IMR-90 (cell line): ENCODE results near the gene MAP3K7CL. TPM values are rescaled to one million over a fixed set of nuclear protein-coding genes. Genes with fewer than 3 reads are reported as not detected.

ENCODE experiments used
- ATAC-seq: fragments of 200-7000 bp; cut with Tn5 transposase; 2 replicates; pipeline ENCODE4 v1.9.1; 2020; ENCODE audit warnings: low read depth, mild to moderate bottlenecking, moderate library complexity
- BruUV-seq: library from RNA; stranded (reverse); fragments of 400-500 nt; replicated peaks from 2 replicates; lab custom pipeline; 2021; lab: Mats Ljungman, UMichigan
- CTCF ChIA-PET: fragments of 300-600 bp; formaldehyde crosslinking; extraction: SDS; loops from one replicate; lab custom pipeline; 2021; ENCODE audit warnings: antibody characterized with exemption; lab: Yijun Ruan, JAX
- POLR2A ChIA-PET: fragments of 300-600 bp; sonication (Branson Sonifier 250); formaldehyde crosslinking; loops from one replicate; lab custom pipeline; 2022; ENCODE audit warnings: antibody characterized with exemption; ENCODE audit not compliant: unreplicated experiment; lab: Charles Lee
- DNase-seq: peaks from one replicate; pipeline ENCODE4 v3.0.0; 2013
- H2AFZ ChIP-seq: replicated peaks from 2 replicates; pipeline ENCODE3; 2013; ENCODE audit warnings: low read length, mild to moderate bottlenecking; ENCODE audit not compliant: poor library complexity
- H2AK5ac ChIP-seq: 2 replicates; pipeline ENCODE4 v1.6.1; 2013; ENCODE audit warnings: low read depth, low read length, inconsistent platforms
- H2AK9ac ChIP-seq: replicated peaks from 2 replicates; pipeline ENCODE3; 2013; ENCODE audit warnings: mild to moderate bottlenecking, low read depth, low read length, moderate library complexity; ENCODE audit not compliant: poor library complexity
- H2BK120ac ChIP-seq: 2 replicates; pipeline ENCODE4 v1.6.1; 2013; ENCODE audit warnings: low read depth, low read length, inconsistent platforms
- H2BK15ac ChIP-seq: 3 replicates; pipeline ENCODE4 v1.6.1; 2013; ENCODE audit warnings: low read depth, low read length, inconsistent platforms
- H2BK20ac ChIP-seq: 2 replicates; pipeline ENCODE4 v1.6.1; 2013; ENCODE audit warnings: low read depth, mild to moderate bottlenecking, inconsistent platforms, low read length, moderate library complexity
- H2BK5ac ChIP-seq: 2 replicates; pipeline ENCODE4 v1.6.1; 2013; ENCODE audit warnings: mild to moderate bottlenecking, low read depth, low read length, inconsistent platforms; ENCODE audit not compliant: poor library complexity, severe bottlenecking
- H3K14ac ChIP-seq: replicated peaks from 2 replicates; pipeline ENCODE4 v1.6.1; 2013; ENCODE audit warnings: low read depth, low read length, inconsistent platforms
- H3K18ac ChIP-seq: 2 replicates; pipeline ENCODE4 v1.6.1; 2013; ENCODE audit warnings: low read depth, low read length, control low read depth
- H3K23ac ChIP-seq: 2 replicates; pipeline ENCODE4 v1.6.1; 2013; ENCODE audit warnings: low read depth, low read length, inconsistent platforms
- H3K27ac ChIP-seq: 2 replicates; pipeline ENCODE4 v1.5.1; 2013; ENCODE audit warnings: mild to moderate bottlenecking, control low read depth, low read length; ENCODE audit not compliant: insufficient read depth
- H3K27me3 ChIP-seq: 2 replicates; pipeline ENCODE4 v1.6.1; 2013; ENCODE audit warnings: low read length; ENCODE audit not compliant: control insufficient read depth, insufficient read depth
- H3K36me3 ChIP-seq: 2 replicates; pipeline ENCODE4 v1.6.1; 2013; ENCODE audit warnings: low read length, mixed read lengths; ENCODE audit not compliant: control insufficient read depth, insufficient read depth
- H3K4ac ChIP-seq: 2 replicates; pipeline ENCODE4 v1.6.1; 2013; ENCODE audit warnings: low read depth, low read length, inconsistent platforms
- H3K4me1 ChIP-seq: 2 replicates; pipeline ENCODE4 v1.6.1; 2013; ENCODE audit warnings: low read length, mixed read lengths; ENCODE audit not compliant: control insufficient read depth, insufficient read depth
- H3K4me2 ChIP-seq: 2 replicates; pipeline ENCODE4 v1.6.1; 2013; ENCODE audit warnings: low read depth, mild to moderate bottlenecking, control low read depth, low read length, moderate library complexity
- H3K4me3 ChIP-seq: 2 replicates; pipeline ENCODE4 v1.5.1; 2013; ENCODE audit warnings: low read depth, mild to moderate bottlenecking, control low read depth, low read length, moderate library complexity; ENCODE audit not compliant: insufficient read depth
- H3K56ac ChIP-seq: 2 replicates; pipeline ENCODE4 v1.6.1; 2013; ENCODE audit warnings: low read length, inconsistent platforms; ENCODE audit not compliant: insufficient read depth; ENCODE audit errors: extremely low read depth
- H3K79me1 ChIP-seq, 2 experiments: 2 replicates each; pipeline ENCODE4 v1.6.1; 2013; ENCODE audit warnings: low read length in 2 of 2, inconsistent platforms in 1 of 2, low read depth in 1 of 2
- H3K9ac ChIP-seq: 2 replicates; pipeline ENCODE4 v1.6.1; 2013; ENCODE audit warnings: low read depth, low read length, control low read depth
- H3K9me1 ChIP-seq: 2 replicates; pipeline ENCODE4 v1.6.1; 2013; ENCODE audit warnings: low read length, inconsistent platforms; ENCODE audit not compliant: insufficient read depth
- H3K9me3 ChIP-seq: 2 replicates; pipeline ENCODE4 v1.6.1; 2013; ENCODE audit warnings: low read length; ENCODE audit not compliant: control insufficient read depth, insufficient read depth
- H4K20me1 ChIP-seq: 2 replicates; pipeline ENCODE4 v1.6.1; 2013; ENCODE audit warnings: low read length, inconsistent platforms; ENCODE audit not compliant: insufficient read depth
- H4K5ac ChIP-seq: 2 replicates; pipeline ENCODE4 v1.6.1; 2013; ENCODE audit warnings: mild to moderate bottlenecking, low read depth, low read length, control low read depth
- H4K8ac ChIP-seq, 2 experiments: 2 replicates each; pipeline ENCODE4 v1.6.1; 2013; ENCODE audit warnings: low read depth in 2 of 2, low read length in 2 of 2, control low read depth in 1 of 2, inconsistent platforms in 1 of 2
- H4K91ac ChIP-seq: 2 replicates; pipeline ENCODE4 v1.6.1; 2013; ENCODE audit warnings: low read depth, low read length, inconsistent platforms; ENCODE audit not compliant: insufficient read depth
- CEBPB ChIP-seq: IDR thresholded peaks from 2 replicates; pipeline ENCODE4 v1.6.1; 2012; ENCODE audit warnings: low read depth, low read length, improper control_type of control experiment
- CHD1 ChIP-seq: IDR thresholded peaks from 2 replicates; pipeline ENCODE4 v1.6.1; 2012; ENCODE audit warnings: low read depth, low read length, improper control_type of control experiment
- CTCF ChIP-seq: conservative IDR thresholded peaks from 2 replicates; pipeline ENCODE4 v1.5.1; 2012; ENCODE audit warnings: mild to moderate bottlenecking, low read depth, low read length, improper control_type of control experiment
- ELK1 ChIP-seq: fragments of 150-350 bp; IDR thresholded peaks from 2 replicates; pipeline ENCODE4 v1.6.1; 2016; ENCODE audit warnings: low read depth, mild to moderate bottlenecking, low read length, moderate library complexity, borderline replicate concordance
- FOS ChIP-seq: fragments of 150-350 bp; IDR thresholded peaks from 2 replicates; pipeline ENCODE4 v1.6.1; 2016; ENCODE audit warnings: low read depth, low read length
- MAFK ChIP-seq: IDR thresholded peaks from 2 replicates; pipeline ENCODE4 v1.6.1; 2012; ENCODE audit warnings: low read depth, low read length, improper control_type of control experiment
- POLR2A ChIP-seq: IDR thresholded peaks from 2 replicates; pipeline ENCODE4 v1.6.1; 2012; ENCODE audit warnings: mild to moderate bottlenecking, low read depth, low read length
- USF2 ChIP-seq: fragments of 150-350 bp; IDR thresholded peaks from 2 replicates; pipeline ENCODE4 v1.6.1; 2017; ENCODE audit warnings: mild to moderate bottlenecking, antibody characterized with exemption, low read length, low read depth
- WGBS, 2 experiments: methylation state at CpG; one replicate each; pipeline versions ENCODE4 v1.1.5 to v1.1.7; 2013; ENCODE audit warnings: missing lambda C conversion rate in 2 of 2; ENCODE audit not compliant: insufficient read length in 1 of 2; ENCODE audit errors: extremely low coverage in 2 of 2; 5-methylcytosine and 5-hydroxymethylcytosine counted together
- dilution Hi-C: fragments of 300-500 bp; cut with HindIII; formaldehyde crosslinking; loops from one replicate; pipeline ENCODE4 v1.14.3; 2018; ENCODE audit warnings: low sequenced_read_pairs; ENCODE audit not compliant: unreplicated experiment
- in situ Hi-C: fragments of 300-500 bp; cut with MboI; formaldehyde crosslinking; loops from 3 replicates; pipeline ENCODE4 v1.14.3; 2019; ENCODE audit warnings: low sequenced_read_pairs, inconsistent platforms, mixed read lengths
- intact Hi-C: fragments of 100-400 bp; cut with micrococcal nuclease; formaldehyde crosslinking; loops from 2 replicates; pipeline ENCODE4 v1.10.0; 2022
- polyA plus RNA-seq, 3 experiments: library from polyadenylated mRNA; depleted of rRNA; stranded (reverse); fragments of >200 nt; gene quantifications; 2 replicates each; pipeline ENCODE4 v1.2.3, GENCODE V29; 2012; ENCODE audit warnings: low replicate concordance in 1 of 3
- total RNA-seq: library from RNA; depleted of rRNA; stranded (reverse); fragments of >200 nt; gene quantifications from 2 replicates; pipeline ENCODE4 v1.2.3, GENCODE V29; 2012

Gene MAP3K7CL
- total and polyA plus RNA-seq, 2 of the 4 experiments (the other 2 are of a cell fraction), result 21.0 to 22.3 TPM

GRCh38 chr21:29166323-29166722 is 35.9 kb downstream of the MAP3K7CL start:
- peak overlapping the region; percentile 73; the same call in 1 of the 3 replicates for H2BK15ac ChIP-seq
- H4K91ac ChIP-seq, result no peak overlapping the region
- no peak overlapping the region for H2BK5ac ChIP-seq
- no peaks in the 10 kb centered on the region for H3K9me3 ChIP-seq
- H3K4me3 ChIP-seq, result no peak overlapping the region
- POLR2A ChIA-PET, result no interaction called here
- H3K36me3 ChIP-seq, result no peaks in the 10 kb centered on the region
- H3K4me2 ChIP-seq, result no peak overlapping the region
- no peak overlapping the region for H2BK120ac ChIP-seq
- DNase-seq (no peak), ATAC-seq (no peak)
- no peak overlapping the region for H2AFZ ChIP-seq
- 0 out of 2 replicates have a peak overlapping the region, but pooled peaks have one; percentile 27 for H3K4ac ChIP-seq
- no peak overlapping the region for H3K9ac ChIP-seq
- H3K23ac ChIP-seq, result no peak overlapping the region
- TF ChIP-seq CTCF (no peak), CEBPB (0 out of 2 replicates have a peak, but pooled peaks have one; percentile 8), MAFK (no peak), FOS (no peak), POLR2A (no peak), ELK1 (no peak), USF2 (no peak), CHD1 (no peak)
- peak overlapping the region; percentile 51; the same call in 1 of the 2 replicates for H2BK20ac ChIP-seq
- H3K27ac ChIP-seq, result no peak overlapping the region
- H3K56ac ChIP-seq, result no peak overlapping the region
- no TSS peak for BruUV-seq
- intact Hi-C loops (loop anchor here (10.0 kb wide), 1 partner anchor 308 kb away; no protein-coding TSS in a partner anchor), in situ Hi-C loops (no loop called here), dilution Hi-C loops (no loop called here)
- no peak overlapping the region for H4K5ac ChIP-seq
- no peak overlapping the region; the same call in 1 of the 2 replicates for H3K18ac ChIP-seq
- CTCF ChIA-PET, result no interaction called here
- H3K27me3 ChIP-seq, result no peaks in the 10 kb centered on the region
- no peak overlapping the region for H4K8ac ChIP-seq
- H3K14ac ChIP-seq, result no peak overlapping the region
- WGBS, 2 experiments, result no CpG with 5 or more reads among the region's 3 CpGs
- 0 out of 2 replicates have a peak overlapping the region, but pooled peaks have one; percentile 45 for H2AK5ac ChIP-seq
- H3K9me1 ChIP-seq, result no peaks in the 10 kb centered on the region
- H3K79me1 ChIP-seq, result no peaks in the 10 kb centered on the region; a peak in 1 of 4 replicates
- H3K4me1 ChIP-seq, result peaks cover 7% of the 10 kb centered on the region; the same call in 1 of the 2 replicates
- H4K20me1 ChIP-seq, result no peaks in the 10 kb centered on the region
- H2AK9ac ChIP-seq, result no peak overlapping the region
